ENCODE results near the gene RUBCNL.

GRCh38 chr13:46396341-46396740 lies 9.3 kb upstream of the RUBCNL start:
- TF ChIP-seq CTCF (IDR thresholded peaks at IDR 0.05): no peak
- no peak for TF ChIP-seq POLR2A (IDR thresholded peaks at IDR 0.05)
